Liver (tissue), 9 donors: ENCODE data around the gene NAA11. TPM values are rescaled to one million over a fixed set of nuclear protein-coding genes. Genes with fewer than 3 reads are reported as not detected.

ENCODE experiments used
- DNase-seq: peaks from one replicate; pipeline ENCODE4 v3.0.0-alpha.2; 2017; ENCODE audit warnings: low spot score
- H3K27ac ChIP-seq, 2 donors: one replicate each; pipeline ENCODE4 v1.7.0; 2013; ENCODE audit warnings: inconsistent platforms in 2 of 2, low read length in 2 of 2, control low read depth in 1 of 2, low read depth in 1 of 2, mild to moderate bottlenecking in 1 of 2
- H3K27me3 ChIP-seq, 4 donors: one replicate each; pipeline versions ENCODE4 v1.6.1 to v1.7.0; 2013; ENCODE audit warnings: low read length in 3 of 4, inconsistent platforms in 1 of 4, mild to moderate bottlenecking in 1 of 4, moderate library complexity in 1 of 4; ENCODE audit not compliant: control insufficient read depth in 4 of 4, insufficient read depth in 4 of 4
- H3K36me3 ChIP-seq, 4 donors: one replicate each; pipeline versions ENCODE4 v1.6.1 to v1.7.0; 2013; ENCODE audit warnings: low read length in 3 of 4, mild to moderate bottlenecking in 3 of 4, low read depth in 1 of 4, moderate library complexity in 1 of 4; ENCODE audit not compliant: control insufficient read depth in 4 of 4, insufficient read depth in 3 of 4
- H3K4me1 ChIP-seq, 4 donors: one replicate each; pipeline versions ENCODE4 v1.6.1 to v1.7.0; 2013; ENCODE audit warnings: low read length in 3 of 4, mild to moderate bottlenecking in 3 of 4, moderate library complexity in 1 of 4; ENCODE audit not compliant: control insufficient read depth in 4 of 4, insufficient read depth in 4 of 4
- H3K4me3 ChIP-seq, 3 donors: one replicate each; pipeline versions ENCODE4 v1.6.1 to v1.7.0; 2013; ENCODE audit warnings: low read length in 3 of 3, control low read depth in 1 of 3, low read depth in 1 of 3, mild to moderate bottlenecking in 1 of 3
- H3K9ac ChIP-seq, 2 donors: one replicate each; pipeline ENCODE4 v1.7.0; 2013; ENCODE audit warnings: low read length in 2 of 2, mild to moderate bottlenecking in 2 of 2, moderate library complexity in 2 of 2, control low read depth in 1 of 2, low read depth in 1 of 2
- H3K9me3 ChIP-seq, 4 donors: one replicate each; pipeline versions ENCODE4 v1.6.1 to v1.7.0; 2013; ENCODE audit warnings: low read length in 3 of 4; ENCODE audit not compliant: control insufficient read depth in 4 of 4
- ATF3 ChIP-seq: IDR thresholded peaks from 2 replicates; pipeline ENCODE4 v1.6.1; 2016; ENCODE audit warnings: antibody characterized with exemption
- CTCF ChIP-seq: fragments of 150-350 bp; IDR thresholded peaks from 2 replicates; pipeline ENCODE4 v1.5.1; 2017; ENCODE audit warnings: improper control_type of control experiment, low read depth, low read length; ENCODE audit not compliant: missing input control
- EGR1 ChIP-seq, 2 donors: IDR thresholded peaks; 2 replicates each; pipeline ENCODE4 v1.6.1; 2016 to 2018; ENCODE audit warnings: antibody characterized with exemption in 2 of 2, low read depth in 2 of 2
- FOXA1 ChIP-seq: IDR thresholded peaks from 2 replicates; pipeline ENCODE4 v1.6.1; 2016; ENCODE audit warnings: antibody characterized with exemption
- GABPA ChIP-seq, 2 donors: IDR thresholded peaks in 1 of 2; conservative IDR thresholded peaks in 1 of 2; 2 replicates each; pipeline ENCODE4 v1.6.1; 2016; ENCODE audit warnings: antibody characterized with exemption in 2 of 2, mild to moderate bottlenecking in 1 of 2, moderate library complexity in 1 of 2
- HNF4A ChIP-seq, 2 donors: conservative IDR thresholded peaks; 2 replicates each; pipeline ENCODE4 v1.6.1; 2016; ENCODE audit warnings: antibody characterized with exemption in 2 of 2, mild to moderate bottlenecking in 2 of 2
- HNF4G ChIP-seq: IDR thresholded peaks from 2 replicates; pipeline ENCODE4 v1.6.1; 2016; ENCODE audit warnings: antibody characterized with exemption
- JUND ChIP-seq, 2 donors: IDR thresholded peaks; 2 replicates each; pipeline ENCODE4 v1.6.1; 2016; ENCODE audit warnings: antibody characterized with exemption in 2 of 2
- MAX ChIP-seq: IDR thresholded peaks from 2 replicates; pipeline ENCODE4 v1.6.1; 2016; ENCODE audit warnings: antibody characterized with exemption
- NR2F2 ChIP-seq: IDR thresholded peaks from 2 replicates; pipeline ENCODE4 v1.6.1; 2016; ENCODE audit warnings: antibody characterized with exemption
- RAD21 ChIP-seq, 2 donors: IDR thresholded peaks; 2 replicates each; pipeline ENCODE4 v1.6.1; 2016; ENCODE audit warnings: antibody characterized with exemption in 2 of 2, mild to moderate bottlenecking in 2 of 2
- REST ChIP-seq: IDR thresholded peaks from 2 replicates; pipeline ENCODE4 v1.6.1; 2016; ENCODE audit warnings: antibody characterized with exemption, mild to moderate bottlenecking
- RXRA ChIP-seq, 2 donors: IDR thresholded peaks; 2 replicates each; pipeline ENCODE4 v1.6.1; 2017 to 2018; ENCODE audit warnings: antibody characterized with exemption in 2 of 2, mild to moderate bottlenecking in 1 of 2
- SP1 ChIP-seq: IDR thresholded peaks from 2 replicates; pipeline ENCODE4 v1.6.1; 2018; ENCODE audit warnings: antibody characterized with exemption, mild to moderate bottlenecking
- TAF1 ChIP-seq: conservative IDR thresholded peaks from 2 replicates; pipeline ENCODE4 v1.6.1; 2016; ENCODE audit warnings: antibody characterized with exemption, mild to moderate bottlenecking
- WGBS: extraction: QIAGEN DNeasy Blood & Tissue Kit; methylation state at CpG from one replicate; pipeline ENCODE4 v1.1.7; 2013; 5-methylcytosine and 5-hydroxymethylcytosine counted together
- polyA plus RNA-seq, 2 donors: library from polyadenylated mRNA; stranded (reverse) in 1 of 2; unstranded in 1 of 2; fragments of 200-250 nt in 1 of 2; fragments of >200 nt in 1 of 2; fragmentation: Nextera tagmentation in 1 of 2; extraction: Ambion mirVana in 1 of 2; gene quantifications; one replicate each; pipeline versions ENCODE4 v1.2.1 to v1.2.3, GENCODE V29; 2013 to 2015
- total RNA-seq, 2 donors: library from RNA; depleted of rRNA; stranded (reverse); fragments of >200 nt; gene quantifications; one replicate each; pipeline ENCODE4 v1.2.3, GENCODE V29; 2014
- donor health status: healthy.
- donor health status: healthy.
- donor health status: healthy.
- donor health status: healthy.
- donor health status: healthy.

NAA11 gene
- total and polyA plus RNA-seq, 4 donors, result not detected

- DNase-seq, result no peak
- H3K4me1 ChIP-seq, result no peaks in the 10 kb centered on the region
- H3K9me3 ChIP-seq, result no peaks in the 10 kb centered on the region
- no peaks in the 10 kb centered on the region for H3K27me3 ChIP-seq
- no peak overlapping the region for H3K27ac ChIP-seq
- no peaks in the 10 kb centered on the region for H3K36me3 ChIP-seq
- no peak for TF ChIP-seq ATF3
- no peak for TF ChIP-seq NR2F2
- TF ChIP-seq CTCF, result no peak
- TF ChIP-seq TAF1, result no peak
- TF ChIP-seq JUND (IDR thresholded peaks at IDR 0.05), result no peak
- no peak for TF ChIP-seq HNF4A (conservative IDR thresholded peaks at IDR 0.05)
- TF ChIP-seq RXRA (IDR thresholded peaks at IDR 0.05), result no peak
- no peak for TF ChIP-seq HNF4G
- no peak for TF ChIP-seq GABPA (IDR thresholded peaks at IDR 0.05 in 1 of 2, conservative IDR thresholded peaks at IDR 0.05 in 1 of 2)
- no peak for TF ChIP-seq SP1
- TF ChIP-seq RAD21 (IDR thresholded peaks at IDR 0.05), result no peak
- TF ChIP-seq MAX, result no peak
- no peak for TF ChIP-seq EGR1 (IDR thresholded peaks at IDR 0.05; ENCODE audit: low read depth in 2 of 2)
- TF ChIP-seq FOXA1, result no peak
- no peak for TF ChIP-seq REST
- H3K4me3 ChIP-seq, result no peak overlapping the region
- 35% methylated on average over 1 of the region's 1 CpG for WGBS
- no peak overlapping the region for H3K9ac ChIP-seq
Measured at GRCh38 chr4:79267671-79268070, 58.2 kb downstream of the NAA11 start.

Other genes starting within 250 kb of the NAA11 start
- not detected for gene GK2, start 82.2 kb upstream of the NAA11 start, total RNA-seq
- gene GK2, start 82.2 kb upstream of the NAA11 start, polyA plus RNA-seq, result not detected